Lung (tissue), 12 donors: ENCODE results near the gene LSMEM2. TPM values are rescaled to one million over a fixed set of nuclear protein-coding genes. Genes with fewer than 3 reads are reported as not detected.

Experiments
- ATAC-seq: fragments of 200-7000 bp; cut with Tn5 transposase; one replicate; pipeline ENCODE4 v1.9.1; 2020; ENCODE audit warnings: moderate number of reproducible peaks; ENCODE audit not compliant: insufficient read depth, low FRiP score
- DNase-seq, 3 donors: peaks; one replicate each; pipeline ENCODE4 v3.0.0-alpha.2; 2013 to 2017
- H3K27ac ChIP-seq, 2 donors: one replicate each; pipeline ENCODE4 v1.5.1; 2013; ENCODE audit warnings: mild to moderate bottlenecking in 2 of 2, moderate library complexity in 2 of 2, control low read depth in 1 of 2, inconsistent platforms in 1 of 2, low read depth in 1 of 2, low read length in 1 of 2
- H3K27me3 ChIP-seq, 3 donors: one replicate each; pipeline ENCODE4 v1.5.1; 2013; ENCODE audit warnings: low read length in 2 of 3; ENCODE audit not compliant: control insufficient read depth in 3 of 3, insufficient read depth in 3 of 3
- H3K36me3 ChIP-seq, 4 donors: one replicate each; pipeline ENCODE4 v1.5.1; 2013; ENCODE audit warnings: low read length in 4 of 4, mild to moderate bottlenecking in 1 of 4, moderate library complexity in 1 of 4; ENCODE audit not compliant: control insufficient read depth in 4 of 4, insufficient read depth in 4 of 4
- H3K4me1 ChIP-seq, 5 donors: one replicate each; pipeline ENCODE4 v1.5.1; 2013; ENCODE audit warnings: low read length in 5 of 5, mild to moderate bottlenecking in 2 of 5, moderate library complexity in 1 of 5; ENCODE audit not compliant: control insufficient read depth in 5 of 5, insufficient read depth in 5 of 5
- H3K4me3 ChIP-seq: one replicate; pipeline ENCODE4 v1.5.1; 2013; ENCODE audit warnings: mild to moderate bottlenecking, control low read depth, moderate library complexity
- H3K9ac ChIP-seq, 2 donors: one replicate each; pipeline ENCODE4 v1.5.1; 2013; ENCODE audit warnings: low read length in 2 of 2, control low read depth in 1 of 2; ENCODE audit not compliant: insufficient read depth in 1 of 2
- H3K9me3 ChIP-seq, 4 donors: one replicate each; pipeline ENCODE4 v1.5.1; 2013; ENCODE audit warnings: low read length in 3 of 4, mild to moderate bottlenecking in 1 of 4, moderate library complexity in 1 of 4; ENCODE audit not compliant: control insufficient read depth in 4 of 4, insufficient read depth in 3 of 4
- WGBS, 2 donors: extraction: QIAGEN DNeasy Blood & Tissue Kit; methylation state at CpG; one replicate each; pipeline ENCODE4 v1.1.7; 2013; 5-methylcytosine and 5-hydroxymethylcytosine counted together
- polyA plus RNA-seq, 2 donors: library from polyadenylated mRNA; stranded (reverse); fragments of 200-250 nt; gene quantifications; one replicate each; pipeline ENCODE4 v1.2.1, GENCODE V29; 2013
- total RNA-seq, 2 donors: library from RNA; depleted of rRNA in 1 of 2; stranded (reverse); fragments of >200 nt in 1 of 2; gene quantifications; one replicate each; pipeline ENCODE4 v1.2.1, GENCODE V29; 2014 to 2021
- TF ChIP-seq, protein P1 (sequence below): IDR thresholded peaks from 2 replicates; pipeline ENCODE4 v1.5.1; 2012; ENCODE audit warnings: mild to moderate bottlenecking; ENCODE audit errors: control extremely low read depth, extremely low read depth
- donor health status: control.
- donor health status: control.
- donor health status: Bipolar disorder and iron deficiency.
- donor health status: healthy.
- donor health status: DM: yes; HTN: yes; CAD: no.

LSMEM2 gene
- total and polyA plus RNA-seq, 4 donors = 0.10 to 0.49 (median 0.12) TPM; not detected in 1

DNA sequence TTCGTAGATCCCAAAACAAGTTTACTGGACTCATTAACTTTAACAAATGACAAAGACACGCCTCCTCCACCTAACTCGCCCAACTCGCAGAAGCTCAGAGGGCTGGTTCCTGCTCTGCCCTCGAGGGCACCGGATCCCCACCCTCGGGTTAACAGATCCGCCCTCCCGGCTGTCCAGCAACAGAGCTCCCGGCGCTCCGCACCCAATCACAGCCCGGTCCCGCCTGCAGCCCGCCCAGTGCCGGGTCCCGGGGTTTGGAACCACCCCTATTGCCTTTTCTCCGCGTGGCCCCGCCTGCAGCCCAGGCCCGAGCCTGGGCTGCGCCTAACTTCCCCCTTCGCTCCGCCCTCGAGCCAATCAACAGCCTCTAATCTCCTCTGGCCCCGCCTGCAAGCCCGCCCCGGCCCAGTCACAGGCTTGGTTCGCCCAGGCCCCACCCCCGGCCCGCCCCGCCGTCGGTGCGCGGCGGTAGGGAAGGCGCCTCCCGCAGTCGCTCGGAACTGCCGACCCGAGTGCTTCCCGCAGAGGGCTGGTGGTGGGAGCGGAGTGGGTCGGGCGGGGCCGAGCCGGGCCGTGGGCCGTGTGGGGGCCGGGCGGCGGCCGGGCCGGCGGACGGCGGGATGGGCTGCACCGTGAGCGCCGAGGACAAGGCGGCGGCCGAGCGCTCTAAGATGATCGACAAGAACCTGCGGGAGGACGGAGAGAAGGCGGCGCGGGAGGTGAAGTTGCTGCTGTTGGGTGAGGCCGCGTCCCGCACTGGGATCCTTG, 43.0 kb upstream of the LSMEM2 start, which contains the start of gene GNAI2:
TSS of gene GNAI2 (plus strand) at position 489 of the 768 bp plus-strand sequence. CDS start at position 621, 132 bp downstream.
- Histone ChIP-seq H3K27ac (peak within 1 kb of the TSS; percentile 95 to 97), H3K9me3 (no peaks in the 10 kb centered on the region), H3K27me3 (no peaks in the 10 kb centered on the region), H3K36me3 (peaks cover 0 to 9% (median 4%) of the 10 kb centered on the region in 4 donors), H3K9ac (peak within 1 kb of the TSS; percentile 63 to 96), H3K4me1 (peaks cover 0 to 26% (median 8%) of the 10 kb centered on the region in 5 donors), H3K4me3 (peak within 1 kb of the TSS; percentile 88)
- TF ChIP-seq, protein P1, sequence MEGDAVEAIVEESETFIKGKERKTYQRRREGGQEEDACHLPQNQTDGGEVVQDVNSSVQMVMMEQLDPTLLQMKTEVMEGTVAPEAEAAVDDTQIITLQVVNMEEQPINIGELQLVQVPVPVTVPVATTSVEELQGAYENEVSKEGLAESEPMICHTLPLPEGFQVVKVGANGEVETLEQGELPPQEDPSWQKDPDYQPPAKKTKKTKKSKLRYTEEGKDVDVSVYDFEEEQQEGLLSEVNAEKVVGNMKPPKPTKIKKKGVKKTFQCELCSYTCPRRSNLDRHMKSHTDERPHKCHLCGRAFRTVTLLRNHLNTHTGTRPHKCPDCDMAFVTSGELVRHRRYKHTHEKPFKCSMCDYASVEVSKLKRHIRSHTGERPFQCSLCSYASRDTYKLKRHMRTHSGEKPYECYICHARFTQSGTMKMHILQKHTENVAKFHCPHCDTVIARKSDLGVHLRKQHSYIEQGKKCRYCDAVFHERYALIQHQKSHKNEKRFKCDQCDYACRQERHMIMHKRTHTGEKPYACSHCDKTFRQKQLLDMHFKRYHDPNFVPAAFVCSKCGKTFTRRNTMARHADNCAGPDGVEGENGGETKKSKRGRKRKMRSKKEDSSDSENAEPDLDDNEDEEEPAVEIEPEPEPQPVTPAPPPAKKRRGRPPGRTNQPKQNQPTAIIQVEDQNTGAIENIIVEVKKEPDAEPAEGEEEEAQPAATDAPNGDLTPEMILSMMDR = no peak
- peak; percentile 99 for DNase-seq
- peak; percentile 95 for ATAC-seq
- WGBS, 2 donors = 1% methylated on average over 73 to 75 of the region's 75 CpGs

DNA sequence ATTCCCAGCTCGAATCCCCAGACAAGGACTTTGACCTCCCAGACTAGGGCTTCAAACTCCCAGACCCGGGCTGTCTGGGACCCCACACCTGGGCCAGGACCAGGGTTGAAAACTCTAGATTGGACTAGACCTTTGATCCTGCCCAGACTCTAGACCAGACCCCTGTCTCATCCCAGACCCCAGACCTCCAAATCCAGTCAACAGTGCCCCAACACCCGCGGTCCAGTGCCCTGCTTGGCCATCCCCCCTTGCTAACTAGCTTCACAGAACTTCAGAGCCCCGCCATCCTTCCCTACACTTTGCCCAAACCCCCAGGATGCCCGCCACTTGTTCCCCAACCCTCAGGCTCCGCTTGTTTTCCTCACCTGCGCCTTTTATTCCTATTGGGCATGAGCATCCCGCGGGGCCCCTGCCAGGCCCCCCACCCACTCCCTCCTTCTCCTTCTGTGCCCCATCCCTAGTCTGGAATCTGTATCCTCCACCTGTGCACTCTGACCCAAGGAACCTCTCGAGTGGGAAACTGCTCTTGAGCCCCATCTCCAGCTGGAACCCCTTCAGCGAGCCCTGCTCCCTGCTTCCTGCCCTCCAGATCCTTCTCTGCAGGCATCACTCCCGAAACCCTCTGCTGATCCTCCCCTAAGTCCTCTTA, 42.3 kb upstream of the LSMEM2 start:
- Histone ChIP-seq H3K9me3 (no peaks in the 10 kb centered on the region), H3K27me3 (no peaks in the 10 kb centered on the region), H3K9ac (peak overlapping the region; percentile 63 to 96), H3K27ac (peak overlapping the region; percentile 95 to 97), H3K36me3 (peaks cover 0 to 9% (median 4%) of the 10 kb centered on the region in 4 donors), H3K4me1 (peaks cover 0 to 33% (median 8%) of the 10 kb centered on the region in 5 donors), H3K4me3 (peak overlapping the region; percentile 88)
- WGBS, 2 donors = 0 to 1% methylated on average over 13 of the region's 13 CpGs
- DNase-seq (no peak), ATAC-seq (no peak)
- TF ChIP-seq, protein P1 = no peak

DNA sequence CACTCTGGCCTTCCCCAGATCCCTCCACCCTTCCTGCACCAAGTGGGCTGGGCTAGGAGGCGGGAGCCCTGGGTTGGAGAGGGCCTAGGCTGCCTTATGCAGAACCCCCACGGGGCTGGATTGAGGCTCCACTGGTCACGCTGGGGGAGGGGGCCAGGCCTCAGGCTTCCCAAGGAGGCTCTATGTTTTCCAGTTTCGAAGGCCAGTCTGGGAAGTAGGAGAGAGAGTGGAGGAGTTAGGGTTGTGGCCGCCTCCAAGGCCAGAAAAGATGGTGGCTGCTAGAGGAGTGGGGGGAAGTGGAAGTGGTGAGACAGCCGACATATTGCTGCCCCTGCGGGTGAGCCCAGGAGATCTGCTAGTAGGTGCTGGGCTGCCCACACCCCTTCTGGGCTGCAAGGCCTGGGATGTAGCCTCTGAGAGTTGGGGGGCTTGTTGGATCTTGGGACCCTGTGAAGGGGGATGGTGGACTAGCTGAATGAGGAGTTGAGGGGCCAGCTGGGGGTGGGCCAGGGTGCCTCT, 41.7 kb upstream of the LSMEM2 start:
- peak overlapping the region; percentile 63 to 96 for H3K9ac ChIP-seq
- peak overlapping the region; percentile 95 to 97 for H3K27ac ChIP-seq
- DNase-seq = peak in 2 of 3 donors; percentile 52 to 53
- WGBS, 2 donors = 0 to 1% methylated on average over 7 of the region's 7 CpGs
- H3K36me3 ChIP-seq = peaks cover 0 to 9% (median 4%) of the 10 kb centered on the region in 4 donors
- TF ChIP-seq, protein P1 = no peak
- no peak for ATAC-seq
- peak overlapping the region; percentile 88 for H3K4me3 ChIP-seq
- H3K27me3 ChIP-seq = no peaks in the 10 kb centered on the region
- H3K9me3 ChIP-seq = no peaks in the 10 kb centered on the region
- H3K4me1 ChIP-seq = peaks cover 0 to 37% (median 8%) of the 10 kb centered on the region in 5 donors
